Left ventricle myocardium inferior (tissue), 1 donor: ENCODE measurements around the gene TSPAN7. TPM values are rescaled to one million over a fixed set of nuclear protein-coding genes. Genes with fewer than 3 reads are reported as not detected.

Experiments
- DNase-seq: peaks from one replicate; pipeline ENCODE4 v3.0.0-alpha.2; 2020
- H3K27ac ChIP-seq: fragments of 200-600 bp; replicated peaks from 2 replicates; pipeline ENCODE4 v1.8.0; 2021
- H3K27me3 ChIP-seq: fragments of 200-600 bp; 2 replicates; pipeline ENCODE4 v1.8.0; 2021; ENCODE audit warnings: low read depth
- H3K36me3 ChIP-seq: fragments of 200-600 bp; 2 replicates; pipeline ENCODE4 v1.8.0; 2021
- H3K4me1 ChIP-seq: fragments of 200-600 bp; 2 replicates; pipeline ENCODE4 v1.8.0; 2021
- H3K4me3 ChIP-seq: fragments of 200-600 bp; 2 replicates; pipeline ENCODE4 v1.8.0; 2021; ENCODE audit warnings: mild to moderate bottlenecking, moderate library complexity
- H3K9me3 ChIP-seq: fragments of 200-600 bp; replicated peaks from 2 replicates; pipeline ENCODE4 v1.8.0; 2021
- CTCF ChIP-seq: fragments of 200-600 bp; IDR thresholded peaks from 2 replicates; pipeline ENCODE4 v1.8.0; 2021; ENCODE audit warnings: antibody characterized with exemption, mild to moderate bottlenecking, borderline replicate concordance
- intact Hi-C: fragments of 100-400 bp; cut with micrococcal nuclease; formaldehyde crosslinking; loops from one replicate; pipeline ENCODE4 v1.11.0; 2022
- total RNA-seq: library from RNA; stranded (reverse); fragmentation: NEBNext Ultra II Directional; extraction: Animal tissue kit (Norgen Biotek cat#: 25700); gene quantifications from one replicate; pipeline ENCODE4 v1.2.1, GENCODE V29; 2021
- donor health status: DM: no; HTN: yes; CAD: no; lungs with severe emphysema.

TSPAN7 gene
- total RNA-seq, 1 donor from 2014 or later: 14.8 TPM

GRCh38 chrX:38661561-38661960 lies 100.2 kb downstream of the TSPAN7 start:
- H3K9me3 ChIP-seq: no peaks in the 10 kb centered on the region
- H3K27me3 ChIP-seq: no peaks in the 10 kb centered on the region
- no peaks in the 10 kb centered on the region for H3K36me3 ChIP-seq
- TF ChIP-seq CTCF: no peak
- no peak overlapping the region for H3K27ac ChIP-seq
- H3K4me1 ChIP-seq: no peaks in the 10 kb centered on the region
- DNase-seq: no peak
- intact Hi-C loops: no loop called here
- H3K4me3 ChIP-seq: no peak overlapping the region

DNA sequence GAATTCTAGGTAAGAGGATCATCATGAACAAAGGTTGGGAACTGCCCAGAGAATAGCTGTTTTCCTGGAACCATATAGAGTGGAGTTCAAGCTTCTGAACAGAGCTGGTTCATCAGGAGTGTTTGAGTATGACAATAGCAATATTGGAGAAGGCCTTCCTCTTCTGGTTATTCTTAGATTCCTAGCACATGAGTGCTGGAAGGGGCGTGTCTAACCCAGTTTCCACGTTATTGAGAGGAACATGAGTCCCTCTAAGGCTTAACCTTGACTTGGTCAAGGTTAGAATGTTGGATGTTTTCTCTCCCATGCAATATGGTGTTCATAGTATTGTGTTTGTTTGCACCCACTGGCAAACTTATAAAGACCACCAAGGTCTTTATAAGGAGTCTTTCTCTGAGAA lies 101.3 kb downstream of the TSPAN7 start:
- TF ChIP-seq CTCF: no peak
- no peak for DNase-seq
- Histone ChIP-seq H3K4me3 (no peak overlapping the region), H3K9me3 (no peaks in the 10 kb centered on the region), H3K27me3 (no peaks in the 10 kb centered on the region), H3K36me3 (no peaks in the 10 kb centered on the region), H3K27ac (no peak overlapping the region), H3K4me1 (no peaks in the 10 kb centered on the region)
- intact Hi-C loops: no loop called here

GRCh38 chrX:38664285-38664684 lies 102.9 kb downstream of the TSPAN7 start:
- Histone ChIP-seq H3K36me3 (no peaks in the 10 kb centered on the region), H3K27me3 (no peaks in the 10 kb centered on the region), H3K9me3 (no peaks in the 10 kb centered on the region), H3K4me1 (no peaks in the 10 kb centered on the region), H3K27ac (no peak overlapping the region), H3K4me3 (no peak overlapping the region)
- intact Hi-C loops: no loop called here
- peak; percentile 52 for TF ChIP-seq CTCF
- DNase-seq: no peak

DNA sequence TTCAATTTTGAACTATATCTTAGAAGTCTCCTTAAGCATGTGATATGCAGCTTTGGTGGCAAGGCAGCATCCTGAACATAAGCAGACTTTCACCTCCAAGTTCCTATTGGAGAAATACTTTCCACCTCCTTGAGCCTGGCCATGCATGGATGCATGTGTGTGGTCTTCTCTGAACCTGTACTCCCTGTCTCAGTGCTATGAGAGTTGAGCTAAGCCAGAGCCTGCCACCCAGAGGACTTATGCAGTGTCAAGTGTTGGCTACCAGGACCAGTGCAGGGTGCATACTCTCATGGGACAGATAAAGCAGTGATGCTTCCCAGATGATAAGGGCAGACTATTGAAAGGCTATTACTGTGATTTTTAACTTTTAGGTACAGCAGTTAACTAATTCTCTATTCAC lies 105.6 kb downstream of the TSPAN7 start:
- Histone ChIP-seq H3K9me3 (no peaks in the 10 kb centered on the region), H3K4me3 (no peak overlapping the region), H3K27me3 (no peaks in the 10 kb centered on the region), H3K27ac (no peak overlapping the region), H3K4me1 (no peaks in the 10 kb centered on the region), H3K36me3 (no peaks in the 10 kb centered on the region)
- no peak for DNase-seq
- intact Hi-C loops: no loop called here
- no peak for TF ChIP-seq CTCF

GRCh38 chrX:38668771-38669170 lies 107.4 kb downstream of the TSPAN7 start:
- no peaks in the 10 kb centered on the region for H3K4me1 ChIP-seq
- intact Hi-C loops: no loop called here
- no peak for TF ChIP-seq CTCF
- H3K27me3 ChIP-seq: no peaks in the 10 kb centered on the region
- no peak overlapping the region for H3K4me3 ChIP-seq
- no peak overlapping the region for H3K27ac ChIP-seq
- H3K9me3 ChIP-seq: no peaks in the 10 kb centered on the region
- DNase-seq: no peak
- no peaks in the 10 kb centered on the region for H3K36me3 ChIP-seq

- intact Hi-C loops: no loop called here
- Histone ChIP-seq H3K4me1 (no peaks in the 10 kb centered on the region), H3K9me3 (no peaks in the 10 kb centered on the region), H3K36me3 (no peaks in the 10 kb centered on the region), H3K27me3 (no peaks in the 10 kb centered on the region), H3K27ac (no peak overlapping the region), H3K4me3 (no peak overlapping the region)
- no peak for TF ChIP-seq CTCF
- DNase-seq: no peak
These were observed 108.1 kb downstream of the TSPAN7 start for GRCh38 chrX:38669428-38669827.
